Activated CD4-positive, alpha-beta T cell treated with anti-CD3 and anti-CD28 coated beads, Interleukin-2, amount 50 U/mL, for 4 hours (primary cell): ENCODE data around the gene MEAK7.

Experiments used
- DNase-seq, 2 experiments: peaks; one replicate each; pipeline ENCODE4 v3.0.0-alpha.2; 2020

Gene MEAK7

DNA sequence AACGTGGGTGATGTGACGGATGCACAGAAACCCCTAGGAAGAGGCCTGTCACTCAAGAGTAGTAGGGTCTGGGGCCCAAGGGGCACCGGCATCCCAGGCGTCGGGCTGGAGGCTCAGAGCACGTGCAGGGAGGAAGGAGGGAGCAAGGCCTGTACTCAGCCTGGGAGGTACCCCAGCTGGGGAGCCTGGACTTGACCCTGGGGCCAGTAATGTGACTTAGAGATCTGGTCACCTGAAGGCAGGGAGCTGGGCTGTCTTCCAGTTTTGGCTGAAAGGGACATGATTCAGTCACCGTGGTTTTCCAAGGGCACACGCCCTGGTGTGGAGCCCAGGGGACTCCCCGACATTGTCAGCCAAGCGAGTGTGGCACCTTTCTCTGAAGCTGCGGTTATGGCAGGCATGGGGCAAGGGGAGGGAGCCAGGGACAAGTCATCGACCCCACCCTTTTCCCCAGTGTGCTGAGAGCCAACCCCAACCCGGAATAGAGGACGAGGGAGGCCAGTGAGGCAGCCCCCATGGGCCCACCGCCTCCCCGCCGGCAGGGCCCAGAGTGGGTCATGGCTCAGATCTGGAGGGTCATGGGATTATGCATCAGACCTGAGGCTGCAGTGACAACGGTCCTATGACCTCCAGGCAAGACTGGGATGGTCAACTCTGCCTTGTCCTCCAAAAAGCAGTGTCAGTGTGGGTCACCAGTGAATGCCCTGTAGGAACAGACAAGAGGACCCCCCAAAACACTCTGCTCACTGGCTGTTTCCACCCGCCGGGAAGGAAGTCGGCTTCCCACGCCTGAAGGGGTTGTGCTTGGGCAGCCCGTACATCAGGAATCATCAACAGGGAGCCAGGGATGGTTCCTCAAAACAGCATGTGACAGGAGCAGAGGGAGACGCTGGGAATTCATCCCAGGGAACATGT lies 41.9 kb downstream of the MEAK7 start:
- no peak for DNase-seq

DNA sequence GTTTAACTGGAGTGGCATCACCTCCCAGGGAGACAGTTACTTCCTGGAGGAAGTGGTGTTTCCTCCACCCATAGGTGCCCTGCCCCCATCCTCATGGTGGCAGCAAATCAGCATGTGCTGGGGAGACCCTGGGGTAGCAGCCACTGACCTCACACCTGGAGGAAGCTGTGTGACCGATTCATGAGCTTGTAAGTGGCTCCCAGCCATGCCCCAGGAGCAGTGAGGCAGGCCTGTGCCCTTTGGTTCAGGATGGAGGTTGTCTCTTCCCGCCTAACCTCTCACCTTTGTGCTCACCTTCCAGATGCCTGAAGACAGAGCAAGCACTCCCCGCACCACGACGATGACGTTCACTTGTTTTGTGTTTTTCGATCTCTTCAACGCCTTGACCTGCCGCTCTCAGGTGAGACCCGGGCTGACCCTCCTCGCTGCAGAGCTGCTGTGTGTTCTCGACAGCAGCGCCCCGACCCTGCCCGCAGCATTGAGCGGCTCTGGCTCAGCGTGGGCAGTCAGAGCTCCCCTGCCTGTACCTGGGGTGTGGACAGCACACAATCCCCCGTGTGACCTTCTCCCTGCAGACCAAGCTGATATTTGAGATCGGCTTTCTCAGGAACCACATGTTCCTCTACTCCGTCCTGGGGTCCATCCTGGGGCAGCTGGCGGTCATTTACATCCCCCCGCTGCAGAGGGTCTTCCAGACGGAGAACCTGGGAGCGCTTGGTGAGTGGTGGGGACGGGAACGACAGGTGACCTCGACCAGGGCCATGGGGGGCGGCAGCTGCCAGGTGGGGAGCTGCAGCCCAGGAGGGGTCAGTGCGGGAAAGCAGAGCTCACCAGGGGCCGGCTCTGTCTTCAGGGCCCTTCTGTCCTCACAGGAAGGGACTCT lies 42.8 kb downstream of the MEAK7 start:
- DNase-seq = no peak

DNA sequence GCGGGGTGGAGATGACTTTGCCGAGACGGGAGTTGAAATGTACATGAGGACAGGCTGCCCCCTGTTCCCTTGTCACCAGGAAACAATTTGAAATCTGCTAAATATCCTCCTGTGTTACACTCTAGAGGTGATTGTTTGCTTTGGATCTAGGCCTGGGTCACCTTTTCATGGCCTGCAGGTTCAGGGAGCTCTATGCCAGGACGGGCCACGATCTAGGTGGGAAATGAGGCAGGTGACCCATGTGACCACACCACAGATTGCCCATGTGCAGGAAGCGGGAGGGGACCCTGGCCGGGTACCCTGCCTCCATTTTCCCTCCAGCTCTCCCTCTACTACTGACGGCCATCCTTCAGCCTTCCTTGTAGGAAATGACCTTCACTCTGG lies 43.4 kb downstream of the MEAK7 start:
- no peak for DNase-seq

DNA sequence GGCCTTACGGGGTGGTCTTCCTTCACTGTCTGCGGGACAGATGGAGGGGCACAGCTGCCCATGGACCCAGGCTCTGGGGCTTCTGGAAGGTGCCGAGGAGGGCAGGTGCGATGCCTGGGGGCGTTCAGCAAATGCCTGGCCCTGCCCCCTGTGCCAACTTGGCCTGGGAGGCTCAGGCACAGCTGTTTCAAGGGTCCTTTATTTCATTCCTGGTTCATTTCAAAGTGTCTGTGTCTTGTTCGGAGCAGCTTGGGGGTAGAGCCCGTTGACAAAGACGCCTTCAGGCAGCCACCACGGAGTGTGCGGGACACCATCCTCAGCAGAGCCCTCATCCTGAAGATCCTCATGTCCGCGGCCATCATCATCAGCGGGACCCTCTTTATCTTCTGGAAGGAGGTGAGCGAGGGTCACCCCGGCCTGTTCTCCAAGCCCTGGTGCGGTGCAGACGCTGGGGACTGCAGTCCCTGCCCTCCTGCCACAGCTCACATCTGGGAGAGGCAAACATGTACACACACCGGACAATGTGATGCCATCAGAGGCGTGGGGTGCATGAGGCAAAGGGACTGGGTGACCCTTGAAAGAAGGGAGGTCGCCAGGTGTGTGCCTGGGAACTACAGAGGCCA lies 43.9 kb downstream of the MEAK7 start:
- no peak for DNase-seq

DNA sequence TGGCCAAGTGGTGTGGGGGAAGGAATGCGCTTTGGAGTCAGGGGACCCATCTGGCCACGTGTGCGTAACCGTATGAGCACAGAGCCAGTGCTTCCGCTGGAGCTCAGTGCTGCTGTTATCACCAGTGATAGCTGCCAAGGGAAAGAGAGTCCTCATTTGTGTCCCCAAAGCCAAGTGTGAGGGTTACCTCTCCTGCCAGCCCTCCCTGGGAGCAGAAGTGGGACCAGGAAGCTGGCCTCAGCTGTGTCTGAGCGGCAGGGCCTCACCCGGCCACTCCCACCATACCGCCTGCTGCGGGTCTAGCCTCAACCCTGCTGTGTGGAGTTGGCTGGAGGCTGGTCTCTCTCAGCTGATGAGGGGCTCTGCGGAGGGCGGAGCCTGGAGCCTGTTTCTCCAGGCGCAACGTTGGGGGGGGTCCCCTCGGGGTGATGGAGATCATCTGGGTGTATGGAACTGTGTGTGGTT lies 44.5 kb downstream of the MEAK7 start:
- DNase-seq = no peak

DNA sequence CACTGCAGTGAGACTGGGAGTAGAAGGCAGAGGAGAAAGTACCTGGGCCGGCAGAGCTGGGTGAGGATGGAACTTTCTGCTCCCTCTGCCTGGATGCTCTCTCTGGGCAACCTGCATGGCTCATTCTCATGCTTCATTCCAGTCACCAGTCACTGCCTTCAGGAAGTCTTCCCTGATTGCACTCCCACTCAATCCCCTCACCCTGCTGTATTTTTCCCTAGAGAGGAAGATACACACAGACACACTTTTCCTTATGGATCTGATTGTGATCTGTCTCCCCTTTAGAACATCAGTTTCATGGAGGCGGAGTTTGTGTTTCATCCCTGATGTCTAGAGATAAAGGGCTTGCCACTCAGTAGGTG lies 44.9 kb downstream of the MEAK7 start:
- no peak for DNase-seq

DNA sequence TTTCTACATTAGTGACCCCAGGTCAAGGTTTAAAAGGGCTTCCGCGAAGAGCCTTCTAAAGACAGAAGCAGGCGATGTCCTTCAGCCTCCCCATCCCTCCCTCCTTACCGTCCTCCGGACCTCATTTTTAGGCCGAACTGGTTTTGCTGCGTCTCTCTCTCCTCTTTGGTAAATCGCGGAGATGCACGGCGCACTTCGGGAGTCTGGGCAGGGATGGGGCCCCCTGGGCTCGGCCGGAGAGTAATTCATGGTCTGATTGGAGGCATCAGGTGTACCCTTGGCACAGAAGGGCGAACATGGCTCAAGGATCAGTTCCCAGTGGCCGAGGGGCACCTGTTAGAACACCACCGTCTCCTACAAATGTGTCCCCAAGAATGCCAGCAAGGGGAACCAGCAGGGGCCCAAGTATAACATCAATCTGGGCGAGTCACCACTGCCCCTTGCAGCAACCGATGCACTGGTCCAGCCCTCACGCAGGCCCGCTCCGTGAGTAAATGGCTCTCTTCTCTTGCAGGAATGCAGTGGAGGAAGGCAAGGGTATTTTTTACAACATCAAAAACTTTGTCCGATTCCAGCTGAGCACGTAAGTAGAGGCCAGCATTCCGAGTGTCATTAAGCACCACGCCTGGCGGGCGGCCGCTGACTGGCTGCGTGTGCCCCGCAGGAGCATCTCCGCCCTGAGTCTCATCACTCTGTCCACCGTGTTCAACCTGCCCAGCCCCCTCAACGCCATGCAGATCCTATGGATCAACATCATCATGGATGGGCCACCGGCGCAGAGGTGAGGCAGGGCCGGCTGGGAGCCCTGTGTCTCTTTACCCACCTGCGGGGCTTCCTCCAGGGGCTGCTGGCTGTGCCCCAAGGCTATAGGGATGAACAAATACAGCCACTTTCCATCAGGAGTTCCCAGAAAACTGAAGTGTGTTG lies 45.6 kb downstream of the MEAK7 start:
- no peak for DNase-seq

DNA sequence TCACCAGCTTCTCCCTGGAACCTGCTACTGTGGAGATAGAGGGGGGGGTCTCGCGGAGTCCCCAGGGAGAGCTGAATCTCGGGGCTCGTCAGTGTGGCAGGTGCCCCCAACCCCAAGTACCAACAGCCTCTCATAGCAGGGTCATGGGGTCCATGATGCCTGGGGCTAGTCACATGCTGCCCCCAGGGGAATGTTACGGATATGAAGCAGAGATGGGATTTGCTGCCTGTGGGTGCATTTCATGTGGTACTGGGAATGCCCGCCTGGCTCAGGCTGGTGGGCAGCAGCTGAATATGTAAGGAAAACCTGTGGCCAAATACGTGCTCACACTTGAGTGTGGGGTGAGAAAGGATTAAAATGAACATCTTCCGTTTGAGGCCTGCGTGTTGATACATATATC lies 49.4 kb downstream of the MEAK7 start:
- no peak for DNase-seq
